GM12872 (cell line): Measurements from ENCODE around the gene TMA7.

Experiments
- TF ChIP-seq, protein P1 (sequence below): IDR thresholded peaks from 3 replicates; pipeline ENCODE4 v1.5.1; 2011; ENCODE audit warnings: low read depth, mild to moderate bottlenecking, low read length, moderate library complexity; ENCODE audit not compliant: insufficient read depth

Gene TMA7

DNA sequence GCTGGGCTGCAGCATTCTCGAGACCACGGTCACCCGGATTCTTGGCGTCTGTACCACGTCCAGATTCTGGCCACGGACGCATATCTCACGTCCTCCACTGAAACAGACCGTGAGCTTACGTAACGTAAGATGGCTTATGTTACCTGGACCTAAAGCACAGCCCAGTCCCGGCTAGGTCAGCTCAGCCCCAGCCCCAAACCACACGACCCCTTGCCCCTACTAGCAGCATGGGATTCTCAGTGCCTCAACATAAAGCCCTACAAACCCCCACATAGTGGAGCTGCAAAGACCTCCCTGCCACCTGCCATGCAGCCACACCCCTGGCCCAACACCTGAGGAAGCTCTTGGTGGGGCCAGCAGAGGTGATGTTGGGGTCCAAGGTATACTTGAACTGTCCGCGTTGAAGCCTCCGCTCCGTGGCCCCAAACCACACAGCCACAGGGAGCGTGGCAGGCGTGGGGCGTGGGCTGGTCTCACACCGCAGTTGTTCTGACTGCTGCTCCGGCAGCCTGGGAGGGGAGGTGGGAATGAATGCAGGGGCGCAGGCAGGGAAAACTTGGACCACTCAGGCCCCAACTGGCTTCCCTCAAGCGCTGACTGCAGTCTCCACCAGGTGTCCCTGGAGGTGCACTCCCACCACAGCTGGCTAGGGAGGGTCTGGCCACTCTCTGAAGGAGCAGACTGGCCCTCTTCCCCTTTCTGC, 24.7 kb upstream of the TMA7 start:
- TF ChIP-seq, protein P1, sequence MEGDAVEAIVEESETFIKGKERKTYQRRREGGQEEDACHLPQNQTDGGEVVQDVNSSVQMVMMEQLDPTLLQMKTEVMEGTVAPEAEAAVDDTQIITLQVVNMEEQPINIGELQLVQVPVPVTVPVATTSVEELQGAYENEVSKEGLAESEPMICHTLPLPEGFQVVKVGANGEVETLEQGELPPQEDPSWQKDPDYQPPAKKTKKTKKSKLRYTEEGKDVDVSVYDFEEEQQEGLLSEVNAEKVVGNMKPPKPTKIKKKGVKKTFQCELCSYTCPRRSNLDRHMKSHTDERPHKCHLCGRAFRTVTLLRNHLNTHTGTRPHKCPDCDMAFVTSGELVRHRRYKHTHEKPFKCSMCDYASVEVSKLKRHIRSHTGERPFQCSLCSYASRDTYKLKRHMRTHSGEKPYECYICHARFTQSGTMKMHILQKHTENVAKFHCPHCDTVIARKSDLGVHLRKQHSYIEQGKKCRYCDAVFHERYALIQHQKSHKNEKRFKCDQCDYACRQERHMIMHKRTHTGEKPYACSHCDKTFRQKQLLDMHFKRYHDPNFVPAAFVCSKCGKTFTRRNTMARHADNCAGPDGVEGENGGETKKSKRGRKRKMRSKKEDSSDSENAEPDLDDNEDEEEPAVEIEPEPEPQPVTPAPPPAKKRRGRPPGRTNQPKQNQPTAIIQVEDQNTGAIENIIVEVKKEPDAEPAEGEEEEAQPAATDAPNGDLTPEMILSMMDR: peak; percentile 24; the same call in 1 of the 3 replicates

DNA sequence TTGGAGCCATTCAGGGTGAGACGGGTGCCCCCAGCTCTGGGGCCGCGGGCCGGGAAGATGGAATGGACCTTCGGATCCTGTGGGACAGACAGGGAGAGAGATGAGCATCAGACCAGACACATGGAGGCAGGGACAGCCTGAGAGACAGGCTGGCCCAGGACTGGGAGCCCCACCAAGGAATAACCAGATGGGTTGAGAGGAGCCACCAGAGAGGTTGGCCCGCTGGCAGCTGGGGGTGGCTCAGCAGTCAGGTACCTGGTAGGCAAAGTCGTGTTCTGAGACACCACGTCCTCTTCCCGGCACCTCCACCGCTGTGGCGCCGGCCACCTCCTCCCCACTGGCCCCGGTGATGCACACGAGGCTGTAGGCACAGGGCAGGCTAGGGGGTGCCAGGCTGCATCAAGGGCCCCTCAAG, 24.0 kb upstream of the TMA7 start:
- TF ChIP-seq, protein P1: no peak

DNA sequence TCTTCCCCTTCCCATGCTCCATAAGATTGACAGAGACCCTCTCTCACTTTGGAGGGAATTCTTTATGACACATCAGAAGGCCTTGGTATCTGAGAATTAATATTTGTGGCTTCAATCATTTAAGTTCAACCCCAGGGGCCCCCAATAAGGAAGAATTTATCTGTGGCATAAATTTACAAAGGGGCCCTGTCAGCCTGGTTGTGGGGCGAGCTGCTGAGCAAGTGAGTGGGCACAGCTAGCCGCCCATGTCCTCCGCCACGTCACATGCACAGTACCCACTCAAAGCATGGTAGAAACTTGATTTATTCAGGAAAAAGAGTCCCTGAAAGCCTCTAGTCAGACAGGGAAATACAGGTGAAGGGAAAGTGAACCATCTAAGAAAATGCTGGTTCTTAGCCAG, 23.5 kb upstream of the TMA7 start:
- TF ChIP-seq, protein P1: no peak

DNA sequence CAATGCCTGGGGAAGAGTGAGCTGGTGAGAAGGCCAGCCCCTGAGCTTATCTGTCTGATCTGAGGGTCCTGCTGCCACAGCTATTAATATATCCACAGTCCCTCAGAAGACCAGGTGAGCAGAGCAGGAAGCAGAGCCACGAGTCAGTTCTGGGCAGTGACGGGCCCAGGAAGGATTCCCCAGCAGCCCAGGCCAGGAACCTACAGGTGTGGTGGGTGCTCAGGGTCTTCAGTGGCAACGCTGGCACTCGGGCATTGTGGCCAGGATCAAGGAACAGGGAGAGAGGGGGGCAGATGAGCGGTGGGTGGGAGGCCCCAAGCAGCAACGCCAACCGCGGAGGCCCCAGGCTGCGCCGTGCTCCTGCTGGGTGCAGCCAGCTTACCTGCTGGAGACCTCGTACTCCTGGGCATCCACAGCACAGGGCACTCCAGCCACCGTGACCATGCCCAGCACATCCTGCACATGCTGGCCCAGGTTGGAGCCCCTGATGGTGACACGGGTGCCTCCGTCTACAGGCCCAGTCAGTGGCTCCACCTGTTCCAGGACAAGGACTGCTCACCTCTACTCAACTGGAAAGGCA, 22.4 kb upstream of the TMA7 start:
- TF ChIP-seq, protein P1: no peak

DNA sequence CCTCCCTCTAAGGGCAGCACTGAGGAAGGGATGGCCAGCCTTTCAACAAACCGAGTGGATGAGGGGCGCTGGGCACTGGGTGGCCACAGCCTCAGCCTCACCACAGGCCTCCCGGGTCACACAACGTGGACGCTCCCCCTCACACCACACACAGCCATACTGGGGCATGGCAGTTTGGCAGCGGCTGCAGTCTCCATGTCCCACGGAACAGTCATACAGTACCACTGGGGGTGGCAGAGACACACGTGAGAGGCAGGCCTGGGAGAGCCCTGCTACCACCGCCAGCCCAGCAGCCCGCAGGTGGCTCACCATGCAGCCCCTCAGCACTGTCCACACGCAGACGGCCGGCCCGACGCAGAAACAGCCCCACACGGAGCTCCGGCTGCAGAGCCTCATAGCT, 21.9 kb upstream of the TMA7 start:
- TF ChIP-seq, protein P1: no peak

DNA sequence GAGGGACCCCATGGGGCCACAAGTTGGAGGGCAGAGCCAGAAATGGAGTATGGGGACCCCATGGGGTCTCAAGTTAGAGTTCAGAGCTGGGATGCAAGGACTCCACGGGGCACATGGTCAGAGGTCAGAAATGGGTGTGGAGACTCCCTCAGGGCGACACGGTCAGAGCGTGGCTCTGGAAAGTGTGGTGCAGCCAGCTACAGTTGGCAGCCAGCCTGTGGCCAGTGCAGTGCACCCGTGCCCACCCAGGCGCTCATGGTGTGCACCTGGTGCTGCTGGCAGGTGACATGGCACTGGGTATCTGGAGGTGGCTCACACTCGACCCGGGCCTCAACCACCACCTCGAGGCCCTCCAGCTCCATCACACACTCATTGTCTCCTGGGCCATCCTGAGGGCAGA, 21.4 kb upstream of the TMA7 start:
- TF ChIP-seq, protein P1: no peak

DNA sequence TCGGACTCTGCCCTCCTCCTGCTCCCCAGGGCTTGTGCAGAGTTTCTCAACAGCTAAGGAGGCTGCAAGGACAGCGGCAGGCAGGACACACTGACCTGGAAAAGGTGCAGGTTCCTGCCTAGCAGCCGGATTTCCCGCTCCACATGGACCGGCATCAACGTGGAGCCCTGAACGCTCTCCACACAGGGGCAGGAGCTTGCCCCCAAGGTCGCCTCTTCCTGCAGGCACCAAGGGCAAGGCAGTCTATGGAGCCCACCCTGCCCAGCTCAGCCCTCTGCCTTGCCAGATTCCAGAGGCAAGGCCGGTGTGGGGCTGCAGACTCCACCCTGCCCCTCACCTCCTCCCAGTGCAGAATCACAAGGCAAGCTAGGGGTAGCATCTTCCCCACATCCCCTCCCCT, 20.9 kb upstream of the TMA7 start:
- TF ChIP-seq, protein P1: no peak
